ENCODE results near the gene FKBP8.

The FKBP8 gene

DNA sequence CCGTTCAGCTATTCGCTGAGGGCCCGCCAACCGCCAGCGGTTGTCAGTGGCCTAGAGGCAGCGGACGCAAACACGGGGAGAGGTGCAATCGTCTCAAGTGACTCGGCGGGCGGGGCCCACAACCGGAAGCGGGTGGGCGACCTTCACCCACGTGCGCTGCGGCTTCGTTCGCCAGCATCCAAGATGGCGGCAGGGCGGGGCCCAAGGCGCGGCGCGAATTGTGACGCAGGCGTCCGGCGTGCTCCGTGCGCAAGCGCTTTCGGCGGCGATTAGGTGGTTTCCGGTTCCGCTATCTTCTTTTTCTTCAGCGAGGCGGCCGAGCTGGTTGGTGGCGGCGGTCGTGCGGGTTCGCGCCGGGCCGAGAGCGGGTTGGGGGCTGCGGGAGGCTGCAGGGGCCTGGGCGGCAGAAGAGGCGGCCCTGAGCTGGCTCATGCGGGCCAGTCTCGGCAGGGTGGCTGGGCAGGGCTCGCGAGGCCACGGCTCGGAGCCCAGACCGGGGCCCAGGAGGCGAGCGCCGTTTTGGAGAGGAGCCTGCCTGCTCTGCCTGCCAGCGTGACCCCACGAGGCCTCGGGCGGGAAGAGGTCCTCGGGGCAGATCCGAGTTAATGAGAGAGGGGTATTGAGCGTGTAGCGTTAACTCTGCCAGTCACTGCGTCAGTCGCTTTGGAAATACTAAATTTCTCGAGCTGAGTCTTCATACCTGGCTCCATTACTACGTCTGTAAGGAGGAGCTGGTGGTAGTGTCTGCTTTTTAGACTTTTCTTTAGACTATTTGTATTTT is 28.4 kb upstream of the FKBP8 start, which contains the start of gene UBA52:
UBA52 (plus strand) TSS at position 294 of the 781 bp plus-strand sequence. CDS start 1,444 bp downstream, outside the sequence.
- DNase-seq (ENCODE audit: low spot score), result peak; percentile 95
- TF ChIP-seq, protein P1, sequence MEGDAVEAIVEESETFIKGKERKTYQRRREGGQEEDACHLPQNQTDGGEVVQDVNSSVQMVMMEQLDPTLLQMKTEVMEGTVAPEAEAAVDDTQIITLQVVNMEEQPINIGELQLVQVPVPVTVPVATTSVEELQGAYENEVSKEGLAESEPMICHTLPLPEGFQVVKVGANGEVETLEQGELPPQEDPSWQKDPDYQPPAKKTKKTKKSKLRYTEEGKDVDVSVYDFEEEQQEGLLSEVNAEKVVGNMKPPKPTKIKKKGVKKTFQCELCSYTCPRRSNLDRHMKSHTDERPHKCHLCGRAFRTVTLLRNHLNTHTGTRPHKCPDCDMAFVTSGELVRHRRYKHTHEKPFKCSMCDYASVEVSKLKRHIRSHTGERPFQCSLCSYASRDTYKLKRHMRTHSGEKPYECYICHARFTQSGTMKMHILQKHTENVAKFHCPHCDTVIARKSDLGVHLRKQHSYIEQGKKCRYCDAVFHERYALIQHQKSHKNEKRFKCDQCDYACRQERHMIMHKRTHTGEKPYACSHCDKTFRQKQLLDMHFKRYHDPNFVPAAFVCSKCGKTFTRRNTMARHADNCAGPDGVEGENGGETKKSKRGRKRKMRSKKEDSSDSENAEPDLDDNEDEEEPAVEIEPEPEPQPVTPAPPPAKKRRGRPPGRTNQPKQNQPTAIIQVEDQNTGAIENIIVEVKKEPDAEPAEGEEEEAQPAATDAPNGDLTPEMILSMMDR (IDR thresholded peaks at IDR 0.05; ENCODE audit: extremely low read depth, missing control alignments), result no peak

DNA sequence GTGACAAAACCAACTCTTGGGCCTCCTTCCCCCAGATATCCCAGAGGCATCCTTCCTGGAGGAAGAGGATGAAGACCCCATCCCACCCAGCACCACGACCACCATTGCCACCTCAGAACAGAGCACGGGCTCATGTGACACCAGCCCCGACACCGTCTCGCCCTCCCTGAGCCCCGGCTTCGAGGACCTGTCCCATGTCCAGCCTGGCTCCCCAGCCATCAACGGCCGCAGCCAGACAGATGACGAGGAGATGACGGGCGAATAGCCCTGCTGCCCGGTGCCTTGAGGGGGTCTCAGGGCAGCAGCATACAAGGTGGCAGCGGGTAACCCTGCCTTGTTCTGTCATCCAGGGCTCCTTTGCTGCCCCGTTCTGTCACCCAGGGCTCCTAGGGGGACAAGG is 25.0 kb upstream of the FKBP8 start:
- no peak for DNase-seq (ENCODE audit: low spot score)
- TF ChIP-seq, protein P1 (IDR thresholded peaks at IDR 0.05; ENCODE audit: extremely low read depth, missing control alignments), result no peak

DNA sequence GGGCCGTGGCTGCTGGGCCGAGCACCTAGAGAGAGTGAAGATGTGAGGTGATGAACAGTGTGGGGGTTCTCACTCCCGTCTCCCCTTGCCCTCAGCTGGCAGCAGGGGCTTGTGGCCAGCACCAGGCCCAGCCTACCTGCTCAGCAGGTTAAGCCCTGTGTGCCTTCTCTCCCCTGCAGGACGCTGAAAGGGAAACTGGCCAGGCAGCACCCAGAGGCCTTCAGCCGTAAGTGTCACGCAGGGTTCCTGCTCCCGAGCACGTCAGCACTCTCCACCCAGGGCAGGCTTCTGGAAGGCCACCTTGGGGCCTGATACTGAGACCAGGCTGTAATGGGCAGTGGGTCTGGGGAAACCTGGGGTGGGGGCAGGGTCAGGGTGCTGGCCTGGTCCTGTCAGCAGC is 23.6 kb upstream of the FKBP8 start:
- TF ChIP-seq, protein P1 (IDR thresholded peaks at IDR 0.05; ENCODE audit: extremely low read depth, missing control alignments), result no peak
- no peak for DNase-seq (ENCODE audit: low spot score)

DNA sequence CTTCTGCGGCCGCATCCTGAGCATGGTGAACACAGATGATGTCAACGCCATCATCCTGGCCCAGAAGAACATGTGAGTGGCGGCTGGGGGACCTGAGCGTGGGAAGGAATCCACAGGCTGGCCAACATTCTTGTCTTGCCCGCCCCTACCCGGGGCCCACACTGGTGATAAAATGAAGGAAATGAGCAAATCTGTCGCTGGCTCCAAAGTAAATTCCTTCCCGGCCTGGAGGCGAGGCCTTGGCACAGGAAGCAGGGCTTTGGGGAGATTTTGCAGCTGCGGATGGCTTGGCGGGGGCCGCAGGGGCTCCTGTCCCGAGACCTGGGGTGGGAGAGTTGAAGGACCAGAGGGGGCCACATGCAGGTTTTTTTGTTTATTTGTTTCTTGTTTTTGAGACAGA is 18.7 kb upstream of the FKBP8 start:
- no peak for DNase-seq (ENCODE audit: low spot score)
- TF ChIP-seq, protein P1 (IDR thresholded peaks at IDR 0.05; ENCODE audit: extremely low read depth, missing control alignments), result no peak

DNA sequence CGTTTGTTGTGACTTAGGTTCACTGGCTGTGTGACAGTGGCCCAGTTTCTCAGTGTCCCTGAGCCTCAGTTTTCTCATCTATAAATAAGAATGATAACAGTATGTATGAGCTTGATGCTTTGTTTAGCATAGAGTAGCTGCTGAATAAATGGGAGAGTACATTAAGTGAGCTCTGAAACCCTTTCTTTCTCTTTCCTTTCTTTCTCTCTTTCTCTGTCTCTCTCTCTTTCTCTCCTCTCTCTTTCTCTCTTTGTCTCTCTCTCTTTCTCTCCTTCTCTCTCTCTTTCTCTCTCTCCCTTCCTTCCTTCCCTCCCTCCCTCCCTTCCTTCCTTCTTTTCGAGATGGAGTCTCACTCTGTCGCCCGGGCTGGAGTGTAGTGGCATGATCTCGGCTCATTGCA is 16.3 kb upstream of the FKBP8 start:
- TF ChIP-seq, protein P1 (IDR thresholded peaks at IDR 0.05; ENCODE audit: extremely low read depth, missing control alignments), result no peak
- no peak for DNase-seq (ENCODE audit: low spot score)

DNA sequence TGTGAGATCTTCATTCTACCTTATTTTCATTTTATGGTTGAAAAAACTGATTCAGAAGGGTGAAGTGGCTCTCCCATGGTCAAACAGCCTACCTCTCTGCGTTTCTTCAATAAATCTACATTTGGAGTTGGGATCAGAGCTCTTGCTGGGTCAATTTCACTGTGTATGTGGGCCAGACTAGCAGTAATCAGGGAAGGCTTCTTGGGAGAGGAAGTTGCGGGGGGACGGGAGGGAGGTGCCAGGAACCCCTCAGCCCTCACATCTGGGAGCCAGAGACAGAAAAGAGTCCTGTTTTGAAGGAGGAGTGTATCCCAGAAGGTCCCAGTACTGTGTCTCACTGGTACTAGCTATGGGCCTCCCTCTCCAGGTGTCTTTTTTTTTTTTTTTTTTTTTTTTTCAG is 15.2 kb upstream of the FKBP8 start:
- TF ChIP-seq, protein P1 (IDR thresholded peaks at IDR 0.05; ENCODE audit: extremely low read depth, missing control alignments), result no peak
- no peak for DNase-seq (ENCODE audit: low spot score)

DNA sequence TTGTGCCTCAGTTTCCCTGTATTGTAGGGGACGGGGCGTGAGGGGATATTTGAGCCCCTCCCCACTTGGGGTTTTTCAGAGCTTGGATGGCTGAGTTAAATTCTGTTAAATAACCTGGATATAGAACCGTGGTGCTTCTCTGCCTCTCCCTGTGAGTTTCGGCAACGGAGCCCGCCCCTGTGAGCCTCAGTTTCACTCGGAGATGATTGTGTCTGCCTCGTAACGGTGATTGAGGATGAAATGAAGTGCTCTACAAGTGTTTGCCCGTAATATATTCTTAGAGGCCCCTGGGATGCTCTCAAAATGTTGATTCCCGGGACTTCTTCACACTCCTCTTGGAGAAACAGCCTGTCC is 14.8 kb upstream of the FKBP8 start:
- TF ChIP-seq, protein P1 (IDR thresholded peaks at IDR 0.05; ENCODE audit: extremely low read depth, missing control alignments), result no peak
- DNase-seq (ENCODE audit: low spot score), result no peak
